Medulla oblongata (tissue), 1 donor: ENCODE data around the gene TMEM267.
"Not testable (repeated sequence)": the region's sequence is repeated elsewhere in the genome, so short reads cannot be mapped to it uniquely, and the experiment has no call there.

ENCODE experiments used
- DNase-seq: peaks from one replicate; pipeline ENCODE4 v3.0.0-alpha.2; 2015; ENCODE audit errors: extremely low spot score

Gene TMEM267

GRCh38 chr5:43483298-43484105, at the start of gene TMEM267:
Gene TMEM267 (minus strand): TSS chr5:43483865. CDS start chr5:43453969, 29,896 bp downstream.
- peak; percentile 96 for DNase-seq

- DNase-seq, result no peak
These were observed 47.0 kb upstream of the TMEM267 start for GRCh38 chr5:43530648-43531047.

- DNase-seq, result no peak
These were observed 40.0 kb upstream of the TMEM267 start for GRCh38 chr5:43523662-43524072.

GRCh38 chr5:43520615-43521014, 37.0 kb upstream of the TMEM267 start:
- DNase-seq, result no peak

DNA sequence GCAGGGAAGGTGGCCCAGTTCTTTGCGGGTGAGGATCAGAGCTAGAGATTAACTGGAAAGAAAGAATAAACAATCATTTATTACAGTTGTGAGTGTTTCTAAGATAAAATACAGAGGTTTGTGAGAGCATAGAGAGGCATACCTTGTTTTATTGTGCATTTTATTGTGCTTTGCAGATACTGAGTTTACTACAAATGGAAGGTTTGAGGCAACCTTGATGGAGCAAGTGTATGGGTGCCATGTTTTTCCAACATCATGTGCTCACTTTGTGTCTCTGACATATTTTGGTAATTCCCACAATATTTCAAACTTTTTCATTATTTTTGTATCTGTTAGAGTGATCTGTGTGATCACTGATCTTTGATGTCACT, 32.0 kb upstream of the TMEM267 start:
- DNase-seq, result peak; percentile 18

DNA sequence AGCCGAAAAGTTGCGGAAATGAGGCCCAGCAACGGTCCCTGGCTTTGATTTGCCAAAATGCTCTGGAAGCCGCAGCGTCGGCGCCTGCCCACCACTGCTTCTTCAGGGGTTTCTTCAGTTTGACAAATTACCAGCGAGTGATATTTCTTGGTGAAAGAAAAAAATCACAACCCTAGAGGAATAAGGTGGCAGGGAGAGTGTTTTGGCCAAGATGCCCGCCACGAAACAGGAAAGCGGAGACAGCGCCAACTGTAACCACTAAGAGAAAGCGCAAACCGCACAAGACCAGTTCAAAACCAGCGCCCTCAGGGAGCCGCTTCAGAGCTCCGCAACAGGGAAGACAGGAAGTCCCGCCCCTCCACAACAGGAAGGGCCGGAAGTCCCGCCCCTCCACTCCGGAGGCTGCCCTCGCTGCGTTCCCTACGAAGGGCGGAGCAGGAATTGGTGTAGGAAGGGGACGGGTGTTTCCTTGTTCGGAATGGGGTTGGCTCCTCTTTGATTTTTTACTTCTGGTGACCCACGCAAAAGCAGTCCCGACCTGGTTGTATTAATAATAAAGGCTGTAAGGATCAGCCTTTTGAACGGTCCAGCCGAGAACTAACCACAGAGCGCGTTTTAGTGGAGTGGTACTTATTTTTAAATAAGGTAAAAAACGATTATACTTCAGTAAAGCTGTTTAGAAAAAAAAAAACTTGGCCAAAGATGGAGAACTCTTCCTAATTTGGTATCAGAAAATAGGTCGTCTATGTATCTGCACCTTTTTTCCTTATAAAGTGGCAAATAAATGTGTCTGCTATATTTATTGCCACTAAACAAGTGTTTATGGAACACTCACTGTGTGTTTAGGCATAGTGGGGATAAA, 31.4 kb upstream of the TMEM267 start, which contains the start of gene C5orf34:
Gene C5orf34, minus strand, starts transcription at position 333 of the 862 bp plus-strand sequence. CDS start 5,809 bp downstream, outside the sequence.
- peak; percentile 98 for DNase-seq

GRCh38 chr5:43514471-43514815, 30.8 kb upstream of the TMEM267 start:
- DNase-seq, result no peak

GRCh38 chr5:43514025-43514424, 30.4 kb upstream of the TMEM267 start:
- DNase-seq, result no peak

DNA sequence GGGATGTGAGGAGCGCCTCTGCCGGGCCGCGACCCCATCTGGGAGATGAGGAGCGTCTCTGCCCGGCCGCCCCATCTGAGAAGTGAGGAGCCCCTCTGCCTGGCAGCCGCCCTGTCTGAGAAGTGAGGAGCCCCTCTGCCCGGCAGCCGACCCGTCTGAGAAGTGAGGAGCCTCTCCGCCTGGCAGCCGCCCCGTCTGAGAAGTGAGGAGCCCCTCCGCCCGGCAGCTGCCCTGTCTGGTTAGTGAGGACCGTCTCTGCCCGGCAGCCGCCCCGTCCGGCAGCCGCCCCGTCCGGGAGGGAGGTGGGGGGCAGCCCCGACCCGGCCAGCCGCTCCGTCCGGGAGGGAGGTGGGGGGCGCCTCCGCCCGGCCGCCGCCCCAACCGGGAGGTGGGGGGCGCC, 27.4 kb upstream of the TMEM267 start:
- not testable (repeated sequence) for DNase-seq

GRCh38 chr5:43498581-43498980, 14.9 kb upstream of the TMEM267 start:
- DNase-seq, result no peak

DNA sequence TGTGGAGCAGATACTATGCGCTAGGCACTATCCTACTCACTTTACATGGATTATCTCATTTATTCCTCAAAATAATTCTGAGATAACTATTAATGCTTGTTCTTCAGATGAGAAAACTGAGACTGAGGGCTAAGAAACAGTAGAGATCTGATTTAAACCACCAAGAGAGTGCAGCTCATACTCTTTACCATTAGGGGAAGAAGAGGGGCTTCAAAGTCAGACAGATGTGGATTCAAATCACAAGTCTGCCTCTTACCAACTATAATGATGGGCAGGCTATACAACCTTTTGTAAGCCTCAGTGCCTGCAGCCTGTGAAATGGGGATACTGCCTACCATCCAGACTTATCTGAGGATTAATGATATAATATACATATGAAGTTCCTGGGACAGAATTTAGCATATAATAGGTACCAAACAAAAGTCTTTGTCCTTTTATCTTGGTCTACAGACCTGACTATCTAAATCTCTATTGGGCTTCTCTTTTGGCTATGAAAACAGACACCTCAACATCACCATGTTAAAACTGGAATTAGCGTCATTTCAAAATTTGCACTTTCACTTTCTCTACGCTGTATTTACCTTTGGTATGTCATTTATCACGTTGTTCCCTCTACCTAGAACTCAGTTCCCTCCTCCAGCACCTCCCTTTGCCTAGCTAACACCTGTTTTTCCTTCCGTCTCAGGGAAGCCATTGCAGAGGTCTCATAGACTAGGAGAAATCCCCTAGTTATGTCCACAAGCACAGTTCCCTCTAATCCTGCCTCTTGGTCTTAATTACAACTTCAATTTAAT, 13.8 kb upstream of the TMEM267 start:
- no peak for DNase-seq

DNA sequence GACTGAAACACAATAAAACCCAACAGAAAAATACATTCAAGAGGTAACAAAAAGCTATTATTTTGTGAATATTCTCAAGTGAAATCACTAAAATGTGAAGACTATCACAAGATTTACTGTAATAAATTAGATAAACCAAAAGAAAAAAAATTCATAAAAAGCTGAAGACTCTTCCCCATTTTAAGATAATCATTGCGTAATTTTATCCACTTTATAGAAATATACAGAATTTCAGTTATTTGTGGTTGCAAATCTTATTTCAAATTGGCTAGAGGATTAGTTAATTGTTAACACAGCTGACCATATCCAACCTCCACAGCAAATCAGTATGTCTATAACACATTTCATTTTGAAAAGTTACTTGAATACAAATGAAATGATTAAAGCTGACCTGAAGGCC, 7.7 kb upstream of the TMEM267 start:
- DNase-seq, result no peak

DNA sequence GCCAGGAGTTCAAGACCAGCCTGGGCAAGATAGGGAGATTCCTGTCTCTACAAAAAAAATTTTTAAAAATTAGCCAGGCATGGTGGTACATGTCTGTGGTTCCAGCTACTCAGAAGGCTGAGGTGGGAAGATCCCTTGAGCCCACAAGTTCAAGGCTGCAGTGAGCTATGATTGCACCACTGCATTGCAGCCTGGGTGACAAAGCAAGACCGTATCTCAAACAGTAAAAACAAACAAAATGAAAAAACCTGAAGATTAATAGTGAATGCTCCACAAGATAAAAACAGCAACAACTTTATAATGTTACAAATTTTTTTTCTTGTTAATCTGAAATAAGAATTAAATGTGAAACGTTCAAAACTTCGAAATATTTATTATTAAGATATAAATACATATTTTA, 2.7 kb upstream of the TMEM267 start:
- no peak for DNase-seq

DNA sequence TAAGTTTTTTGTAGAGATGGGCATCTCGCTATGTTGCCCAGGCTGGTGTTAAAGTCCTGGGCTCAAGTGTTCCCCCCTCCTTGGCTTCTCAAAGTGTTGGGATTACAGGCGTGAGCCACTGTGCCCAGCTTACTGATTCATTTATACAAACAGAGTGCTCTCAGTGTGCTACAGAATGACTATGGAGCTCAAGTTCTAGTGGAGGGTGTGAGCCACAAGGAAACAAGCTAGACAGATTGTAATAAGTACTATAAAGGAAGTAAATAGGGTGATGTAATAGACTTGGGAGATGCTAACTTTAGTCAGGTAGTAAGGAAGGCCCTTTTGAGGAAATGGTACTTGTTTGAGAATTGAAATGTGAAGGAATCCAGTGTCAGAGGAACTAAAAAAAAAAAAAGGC, 1.7 kb upstream of the TMEM267 start:
- peak; percentile 6 for DNase-seq

DNA sequence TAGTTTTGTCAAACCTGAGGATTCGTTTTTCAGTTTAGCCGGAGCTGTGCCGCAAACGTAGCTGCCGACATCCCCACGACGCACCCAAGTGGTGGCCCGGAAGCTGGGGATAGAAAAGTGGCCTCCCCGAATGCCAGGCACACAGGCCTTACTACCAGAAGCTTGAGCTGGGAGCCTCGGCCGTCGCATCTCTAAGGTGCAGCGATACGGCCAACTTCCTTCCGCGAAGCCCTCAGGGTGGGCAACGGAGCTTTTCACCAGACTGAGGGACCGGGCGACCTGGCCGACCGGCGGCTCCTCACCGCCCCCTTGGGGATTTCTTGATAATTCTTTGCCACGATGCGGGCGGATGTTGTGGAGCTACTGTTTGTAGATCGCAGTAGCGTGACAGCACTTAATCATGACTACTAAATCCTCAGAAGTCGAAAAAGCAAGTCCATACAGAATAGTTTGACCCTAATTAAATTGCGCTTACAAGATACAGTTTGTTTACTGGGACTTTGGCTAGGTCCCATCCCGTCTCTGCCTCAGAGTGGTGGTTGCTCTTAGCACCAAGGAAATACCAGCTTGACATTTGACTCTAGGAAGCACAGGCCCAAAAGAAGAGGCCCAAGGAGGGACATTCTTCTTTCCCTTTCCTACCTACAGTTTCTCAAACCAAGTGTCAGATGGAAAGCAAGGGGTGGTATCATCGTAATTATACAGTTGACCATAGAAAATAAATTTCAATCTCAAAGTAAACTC, 613 bp upstream of the TMEM267 start:
- DNase-seq, result peak; percentile 92

GRCh38 chr5:43482490-43483297, 971 bp downstream of the TMEM267 start:
- peak; percentile 17 for DNase-seq

DNA sequence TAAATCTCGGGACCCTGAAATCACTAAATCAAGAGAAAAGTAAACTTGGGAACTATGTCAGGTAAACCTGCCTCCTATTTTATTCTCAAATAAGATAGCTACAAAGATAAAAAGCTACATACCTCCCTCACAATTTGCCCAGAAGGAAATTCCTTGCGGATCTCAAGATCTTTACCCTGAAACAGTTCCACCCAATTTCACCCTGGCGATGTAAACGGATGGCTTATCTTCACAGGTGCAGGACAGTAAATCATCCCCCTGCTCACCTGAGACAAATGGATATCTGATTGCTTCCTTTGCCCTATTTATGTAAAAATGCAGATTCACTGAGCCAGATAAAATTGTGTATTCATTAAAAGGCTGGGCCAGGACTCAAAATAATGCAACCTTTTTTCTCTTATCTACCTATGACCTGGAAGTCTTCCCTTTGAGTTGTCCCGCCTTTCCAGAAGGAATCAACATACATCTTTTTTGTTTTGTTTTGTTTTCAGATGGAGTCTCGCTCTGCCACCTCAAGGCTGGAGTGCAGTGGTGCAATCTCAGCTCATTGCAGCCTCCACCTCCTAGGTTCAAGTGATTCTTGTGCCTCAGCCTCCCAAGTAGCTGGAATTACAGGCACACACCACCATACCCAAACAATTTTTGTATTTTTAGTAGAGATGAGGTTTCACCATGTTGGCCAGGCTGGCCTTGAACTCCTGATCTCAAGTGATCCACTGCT, 13.8 kb downstream of the TMEM267 start:
- DNase-seq, result no peak

GRCh38 chr5:43467100-43467499, 16.6 kb downstream of the TMEM267 start:
- no peak for DNase-seq

DNA sequence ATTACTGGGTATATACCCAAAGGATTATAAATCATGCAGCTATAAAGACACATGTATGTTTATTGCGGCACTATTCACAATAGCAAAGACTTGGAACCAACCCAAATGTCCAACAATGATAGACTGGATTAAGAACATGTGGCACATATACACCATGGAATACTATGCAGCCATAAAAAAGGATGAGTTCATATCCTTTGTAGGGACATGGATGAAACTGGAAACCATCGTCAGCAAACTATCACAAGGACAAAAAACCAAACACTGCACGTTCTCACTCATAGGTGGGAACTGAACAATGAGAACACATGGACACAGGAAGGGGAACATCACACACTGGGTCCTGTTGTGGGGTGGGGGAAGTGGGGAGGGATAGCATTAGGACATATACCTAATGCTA, 18.2 kb downstream of the TMEM267 start:
- DNase-seq, result not testable (repeated sequence)

- DNase-seq, result no peak
These were observed 22.6 kb downstream of the TMEM267 start for GRCh38 chr5:43461066-43461465.
